DMS114 treated with DMSO at 0.1 percent for 48 hours (cell line): ENCODE data around the gene TGM3.
"Not testable (repeated sequence)": the region's sequence is repeated elsewhere in the genome, so short reads cannot be mapped to it uniquely, and the experiment has no call there.

Experiments
- DNase-seq: peaks from one replicate; lab custom pipeline; 2025; ENCODE audit not compliant: unreplicated experiment; lab: John Stamatoyannopoulos, UW

Gene TGM3

GRCh38 chr20:2295886-2296515 lies at the start of gene TGM3:
TSS of gene TGM3 (plus strand) at chr20:2296001. CDS start at chr20:2296064, 63 bp downstream.
- DNase-seq, result no peak

DNA sequence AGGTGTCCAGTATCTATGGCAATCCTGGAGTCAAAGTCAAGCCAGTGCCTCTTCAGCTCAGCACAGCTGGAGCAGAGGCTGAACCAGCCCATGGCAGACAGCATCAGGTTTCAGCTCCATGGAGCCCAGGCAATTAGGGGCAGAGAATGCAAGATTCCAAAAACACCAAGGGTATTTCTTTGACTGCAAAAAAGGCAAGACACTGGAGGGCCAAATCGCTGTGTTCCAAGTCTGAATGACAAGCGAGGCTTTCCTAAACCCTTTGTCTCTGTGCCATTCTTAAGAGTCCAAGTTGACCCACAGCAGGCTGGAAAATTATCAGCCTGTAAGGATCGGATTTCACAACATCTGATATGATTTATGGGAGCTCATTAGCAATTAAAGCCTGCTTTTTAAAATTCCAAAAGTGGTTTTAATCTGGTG lies 49.7 kb upstream of the TGM3 start:
- DNase-seq, result no peak

GRCh38 chr20:2248837-2249236 lies 47.0 kb upstream of the TGM3 start:
- no peak for DNase-seq

DNA sequence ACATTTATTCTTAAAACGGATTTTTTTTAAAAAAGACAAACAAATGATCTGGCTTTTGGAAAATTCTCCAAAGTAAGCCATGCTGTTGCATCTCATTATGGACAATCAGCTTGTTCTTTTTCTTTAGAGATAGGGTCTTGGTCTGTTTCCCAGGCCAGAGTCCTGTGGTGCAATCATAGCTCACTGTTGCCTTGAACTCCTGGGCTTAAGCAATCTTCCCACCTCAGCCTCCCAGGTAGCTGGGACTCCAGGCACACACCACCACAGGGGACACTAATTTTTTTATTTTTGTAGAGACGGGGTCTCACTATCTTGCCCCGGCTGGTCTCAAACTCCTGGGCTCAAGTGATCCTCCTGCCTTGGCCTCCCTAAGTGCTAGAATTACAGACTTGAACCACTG lies 45.9 kb upstream of the TGM3 start:
- DNase-seq, result no peak

GRCh38 chr20:2252419-2252997 lies 43.3 kb upstream of the TGM3 start:
- no peak for DNase-seq

DNA sequence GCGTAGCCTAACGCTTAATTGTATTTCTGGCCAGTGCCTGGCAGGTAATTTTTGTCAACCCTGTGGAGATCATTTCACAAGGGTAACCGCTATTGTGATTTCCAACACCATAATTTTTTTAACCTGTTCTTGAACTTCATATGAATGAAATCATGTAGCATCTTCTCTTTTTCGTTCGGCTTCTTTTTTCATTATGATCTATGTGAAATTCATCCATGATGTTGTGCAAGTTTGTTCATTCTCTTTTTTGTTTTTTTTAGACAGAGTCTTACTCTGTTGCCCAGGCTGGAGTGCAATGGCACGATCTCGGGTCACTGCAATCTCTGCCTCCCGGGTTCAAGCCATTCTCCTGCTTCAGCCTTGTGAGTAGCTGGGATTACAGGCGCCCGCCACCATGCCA lies 42.5 kb upstream of the TGM3 start:
- DNase-seq, result no peak

GRCh38 chr20:2254333-2254732 lies 41.5 kb upstream of the TGM3 start:
- DNase-seq, result no peak

- no peak for DNase-seq
Measured at GRCh38 chr20:2255926-2256531, 39.8 kb upstream of the TGM3 start.

GRCh38 chr20:2259731-2260130 lies 36.1 kb upstream of the TGM3 start:
- no peak for DNase-seq

- DNase-seq, result no peak
Measured at GRCh38 chr20:2260250-2260649, 35.6 kb upstream of the TGM3 start.

DNA sequence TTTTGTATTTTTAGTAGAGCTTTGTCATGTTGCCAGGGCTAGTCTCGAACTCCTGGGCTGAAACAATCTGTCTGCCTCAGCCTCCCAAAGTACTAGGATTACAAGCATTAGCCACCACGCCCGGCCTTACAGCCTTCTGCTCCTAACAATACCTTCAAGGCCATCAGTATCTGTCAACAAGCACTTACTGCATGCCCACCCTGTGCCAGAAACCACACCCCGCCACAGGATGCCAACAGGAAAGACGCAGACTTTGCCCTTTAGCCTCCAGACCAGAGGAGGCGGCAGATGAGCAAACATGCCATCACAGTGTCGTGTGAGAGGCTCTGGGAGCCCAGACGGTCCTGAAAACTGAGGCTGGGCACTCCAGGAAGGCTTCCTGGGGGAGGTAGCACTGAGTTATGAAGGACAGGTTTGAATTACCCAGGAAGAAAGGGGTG lies 34.7 kb upstream of the TGM3 start:
- no peak for DNase-seq

DNA sequence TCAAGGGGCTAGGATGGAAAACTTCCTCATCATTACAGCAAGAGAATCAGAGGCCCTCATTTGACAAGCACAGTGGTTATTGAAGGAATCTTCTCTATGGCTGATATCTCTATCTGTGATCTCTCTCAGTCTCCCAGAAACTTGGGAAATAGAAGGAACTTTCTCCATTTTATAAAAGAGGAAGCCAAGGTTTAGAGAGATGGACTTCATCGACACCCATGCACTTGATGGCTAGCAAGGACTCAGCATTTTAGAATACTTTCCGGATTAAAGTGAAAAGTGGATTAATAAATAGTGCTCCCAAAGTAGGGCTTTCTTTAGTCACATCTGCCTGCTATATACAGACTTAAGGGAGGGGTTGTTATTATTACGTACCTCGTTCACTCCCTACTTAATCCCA lies 34.2 kb upstream of the TGM3 start:
- DNase-seq, result no peak

DNA sequence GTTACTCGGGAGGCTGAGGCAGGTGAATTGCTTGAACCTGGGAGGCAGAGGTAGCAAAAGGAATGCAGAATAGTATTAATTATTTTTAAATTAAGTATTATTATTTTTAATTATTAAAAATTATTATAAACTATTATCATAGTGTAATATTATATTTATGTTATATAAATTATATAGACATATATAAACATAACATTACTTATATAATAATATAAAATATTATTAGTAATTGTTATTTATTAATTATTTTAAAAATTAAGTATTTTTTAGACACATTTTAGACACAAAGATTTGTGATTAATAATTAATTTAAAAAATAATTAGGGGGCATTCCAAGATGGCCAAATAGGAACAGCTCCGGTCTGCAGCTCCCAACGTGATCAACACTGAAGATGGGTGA lies 31.7 kb upstream of the TGM3 start:
- no peak for DNase-seq

DNA sequence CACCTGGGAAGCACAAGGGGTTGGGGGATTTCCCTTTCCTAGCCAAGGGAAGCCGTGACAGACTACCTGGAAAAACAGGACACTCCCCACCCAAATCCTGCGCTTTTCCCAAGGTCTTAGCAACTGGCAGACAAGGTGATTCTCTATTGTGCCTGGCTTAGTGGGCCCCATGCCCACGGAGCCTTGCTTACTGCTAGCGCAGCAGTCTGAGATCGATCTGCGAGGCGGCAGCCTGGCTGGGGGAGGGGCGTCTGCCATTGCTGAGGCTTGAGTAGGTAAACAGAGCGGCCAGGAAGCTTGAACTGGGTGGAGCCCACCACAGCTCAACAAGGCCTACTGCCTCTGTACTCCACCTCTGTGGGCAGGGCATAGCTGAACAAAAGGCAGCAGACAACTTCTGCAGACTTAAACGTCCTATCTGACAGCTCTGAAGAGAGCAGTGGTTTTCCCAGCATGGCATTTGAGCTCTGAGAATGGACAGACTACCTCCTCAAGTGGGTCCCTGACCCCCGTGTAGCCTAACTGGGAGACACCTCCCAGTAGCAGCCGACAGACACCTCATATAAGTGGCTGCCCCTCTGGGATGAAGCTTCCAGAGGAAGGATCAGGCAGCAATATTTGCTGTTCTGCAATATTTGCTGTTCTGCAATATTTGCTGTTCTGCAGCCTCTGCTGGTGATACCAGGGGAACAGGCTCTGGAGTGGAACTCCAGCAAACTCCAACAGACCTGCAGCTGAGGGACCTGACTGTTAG lies 31.0 kb upstream of the TGM3 start:
- DNase-seq, result not testable (repeated sequence)

GRCh38 chr20:2273634-2274302 lies 22.0 kb upstream of the TGM3 start:
- DNase-seq, result no peak

- DNase-seq, result no peak
Measured at GRCh38 chr20:2276015-2276414, 19.8 kb upstream of the TGM3 start.

DNA sequence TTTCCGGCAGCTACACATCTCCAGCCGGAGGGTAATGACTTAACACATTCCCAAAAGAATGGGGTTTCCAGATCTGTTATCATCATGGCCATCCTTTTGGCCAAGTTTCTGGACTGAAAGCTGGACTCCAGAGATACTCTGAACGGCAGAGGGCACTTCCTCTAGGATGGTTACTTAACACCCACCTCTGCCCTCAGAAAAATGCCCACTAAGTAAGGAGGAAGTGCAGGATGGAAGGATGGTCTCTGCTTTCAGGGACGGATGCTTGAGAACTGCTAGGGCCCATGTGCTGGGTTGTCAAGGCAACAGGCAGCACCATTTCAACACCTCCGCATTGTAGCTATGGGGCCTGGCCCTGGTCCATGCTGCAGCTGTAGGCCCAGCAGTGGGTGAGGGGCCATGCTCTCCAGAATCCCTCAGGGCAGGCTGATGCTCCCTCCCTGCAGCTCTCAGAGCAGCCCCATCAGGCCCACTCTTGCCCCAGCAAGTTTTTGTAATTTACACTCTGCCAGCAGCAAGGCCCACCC lies 16.5 kb upstream of the TGM3 start:
- no peak for DNase-seq

DNA sequence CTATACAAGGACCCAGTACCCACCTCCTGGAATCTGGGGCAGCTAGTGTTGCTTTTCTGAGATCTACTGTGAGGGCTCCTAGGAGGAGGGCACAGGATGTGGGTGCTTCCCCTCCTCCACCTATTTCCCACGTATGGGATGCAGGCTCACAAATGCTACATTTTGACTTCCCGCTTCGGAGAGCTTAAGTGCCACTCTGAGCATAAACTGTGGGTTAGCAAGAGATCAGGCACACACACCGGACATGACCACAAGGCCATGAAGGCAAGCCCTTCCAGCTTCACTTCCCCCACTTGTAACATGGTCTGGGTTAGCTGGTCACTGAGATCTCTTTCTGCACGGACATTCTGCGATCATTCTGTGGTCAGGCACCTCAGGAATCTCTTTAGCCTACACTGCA lies 15.7 kb upstream of the TGM3 start:
- DNase-seq, result no peak

DNA sequence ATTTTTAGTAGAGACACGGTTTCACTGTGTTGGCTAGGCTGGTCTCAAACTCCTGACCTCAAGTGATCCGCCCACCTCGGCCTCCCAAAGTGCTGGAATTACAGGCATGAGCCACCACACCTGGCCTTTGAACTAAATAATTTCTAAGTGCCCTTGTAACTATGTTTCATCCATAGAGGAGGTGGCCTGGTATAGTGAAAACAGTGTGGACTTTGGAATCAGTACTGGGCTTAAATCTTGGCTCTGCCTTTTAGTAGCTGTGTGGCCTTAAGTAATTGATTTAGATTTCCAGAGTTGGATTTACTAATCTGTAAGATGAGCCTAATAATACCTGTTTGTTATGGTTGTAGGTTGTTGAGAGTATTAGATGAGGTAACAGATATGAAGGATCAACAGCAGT lies 14.2 kb upstream of the TGM3 start:
- no peak for DNase-seq

DNA sequence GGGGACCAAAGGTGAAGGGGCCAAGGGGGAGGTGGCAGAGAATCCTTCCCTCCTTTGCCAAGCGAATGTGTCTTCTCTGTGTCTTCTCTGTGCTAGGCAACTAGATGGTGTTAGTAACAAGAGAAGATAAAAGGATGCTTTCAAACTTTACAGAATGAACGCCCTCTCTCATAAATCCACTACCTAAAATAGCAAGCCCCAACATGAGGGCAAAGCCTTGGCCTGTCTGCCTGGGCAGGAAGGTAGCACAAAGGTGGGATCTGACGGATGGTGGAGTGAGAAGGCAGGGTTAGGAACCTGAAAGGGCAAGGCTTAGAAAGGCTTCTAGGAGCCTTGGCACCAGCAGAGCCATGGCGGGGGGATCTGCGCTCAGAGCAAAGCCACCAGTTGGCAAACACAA lies 13.6 kb upstream of the TGM3 start:
- DNase-seq, result no peak
